HepG2 (cell line): ENCODE measurements around the gene ACSM2A. TPM values are rescaled to one million over a fixed set of nuclear protein-coding genes. Genes with fewer than 3 reads are reported as not detected.
A peak's percentile ranks its signal among the peaks of the same experiment; 100 is the strongest.

Experiments
- ARID2 ChIP-seq: sonication (generic); formaldehyde crosslinking; IDR thresholded peaks from 2 replicates; pipeline ENCODE4 v1.8.1; 2022; ENCODE audit warnings: mild to moderate bottlenecking, missing genetic modification reagents, borderline replicate concordance
- ATF4 ChIP-seq, 2 experiments: fragments of 450-650 bp in 1 of 2; sonication (generic) in 1 of 2; formaldehyde crosslinking; IDR thresholded peaks; 2 replicates each; pipeline versions ENCODE4 v1.5.0 to v1.8.0; 2020 to 2022; ENCODE audit warnings: mild to moderate bottlenecking in 1 of 2, missing genetic modification reagents in 1 of 2
- ATF7-NPFF ChIP-seq: sonication (generic); formaldehyde crosslinking; IDR thresholded peaks from 2 replicates; pipeline ENCODE4 v1.8.1; 2023; ENCODE audit warnings: mild to moderate bottlenecking, low read depth, missing genetic modification reagents, moderate library complexity
- CSRNP1 ChIP-seq: sonication (generic); formaldehyde crosslinking; IDR thresholded peaks from 2 replicates; pipeline ENCODE4 v1.8.1; 2023; ENCODE audit warnings: mild to moderate bottlenecking, missing genetic modification reagents
- HDAC1 ChIP-seq: sonication (generic); formaldehyde crosslinking; IDR thresholded peaks from 2 replicates; pipeline ENCODE4 v1.5.1; 2020; ENCODE audit warnings: mild to moderate bottlenecking, missing genetic modification reagents
- KAT8 ChIP-seq: IDR thresholded peaks from 2 replicates; pipeline ENCODE4 v1.6.1; 2016; ENCODE audit warnings: missing genetic modification reagents, missing compliant biosample characterization
- SOX13 ChIP-seq, 3 experiments: fragments of 450-650 bp in 1 of 3; sonication (generic) in 1 of 3; formaldehyde crosslinking in 1 of 3; IDR thresholded peaks in 2 of 3; conservative IDR thresholded peaks in 1 of 3; 2 replicates each; pipeline versions ENCODE4 v1.5.0 to v1.6.1; 2016 to 2020; ENCODE audit warnings: antibody characterized with exemption in 1 of 3, mild to moderate bottlenecking in 1 of 3, missing compliant biosample characterization in 1 of 3, missing genetic modification reagents in 1 of 3, moderate library complexity in 1 of 3
- TFE3 ChIP-seq: IDR thresholded peaks from 2 replicates; pipeline ENCODE4 v1.6.1; 2016
- ZBTB1 ChIP-seq: sonication (generic); formaldehyde crosslinking; IDR thresholded peaks from 2 replicates; pipeline ENCODE4 v1.4.0; 2020; ENCODE audit warnings: missing genetic modification reagents, borderline replicate concordance
- ZBTB33 ChIP-seq: sonication (generic); formaldehyde crosslinking; IDR thresholded peaks from 2 replicates; pipeline ENCODE4 v1.4.0; 2020; ENCODE audit warnings: missing genetic modification reagents
- ZFP36L1 ChIP-seq: sonication (generic); formaldehyde crosslinking; IDR thresholded peaks from 2 replicates; pipeline ENCODE4 v1.8.0; 2022; ENCODE audit warnings: mild to moderate bottlenecking, missing genetic modification reagents, moderate library complexity
- ZGPAT ChIP-seq: IDR thresholded peaks from 2 replicates; pipeline ENCODE4 v1.6.1; 2016; ENCODE audit warnings: mild to moderate bottlenecking
- ZNF124 ChIP-seq: sonication (generic); formaldehyde crosslinking; IDR thresholded peaks from 2 replicates; pipeline ENCODE4 v1.4.0; 2020; ENCODE audit warnings: missing genetic modification reagents
- ZNF274 ChIP-seq: sonication (generic); formaldehyde crosslinking; IDR thresholded peaks from 2 replicates; pipeline ENCODE4 v1.5.1; 2020; ENCODE audit warnings: mild to moderate bottlenecking, missing genetic modification reagents
- ZNF275 ChIP-seq: sonication (generic); formaldehyde crosslinking; IDR thresholded peaks from 2 replicates; pipeline ENCODE4 v1.8.0; 2022; ENCODE audit warnings: missing genetic modification reagents, mild to moderate bottlenecking, inconsistent platforms, borderline replicate concordance
- ZNF558 ChIP-seq: sonication (generic); formaldehyde crosslinking; IDR thresholded peaks from 2 replicates; pipeline ENCODE4 v1.9.0; 2022; ENCODE audit warnings: mild to moderate bottlenecking, missing genetic modification reagents, borderline replicate concordance
- ZNF703 ChIP-seq: sonication (generic); formaldehyde crosslinking; IDR thresholded peaks from 2 replicates; pipeline ENCODE4 v1.5.1; 2020; ENCODE audit warnings: missing genetic modification reagents, mild to moderate bottlenecking, moderate library complexity, borderline replicate concordance
- ZNF879 ChIP-seq: sonication (generic); formaldehyde crosslinking; IDR thresholded peaks from 2 replicates; pipeline ENCODE4 v1.8.1; 2023; ENCODE audit warnings: missing genetic modification reagents
- ZSCAN25 ChIP-seq: sonication (generic); formaldehyde crosslinking; IDR thresholded peaks from 2 replicates; pipeline ENCODE4 v1.8.0; 2022; ENCODE audit warnings: mild to moderate bottlenecking, missing genetic modification reagents
- polyA plus RNA-seq, 8 experiments: library from polyadenylated mRNA; depleted of rRNA in 3 of 8; stranded (reverse) in 7 of 8; unstranded in 1 of 8; fragments of >200 nt; fragmentation: Illumina TruSeq in 4 of 8; extraction: Trizol in 4 of 8; gene quantifications; 2 replicates each; pipeline versions ENCODE4 v1.2.1 to v1.2.3, GENCODE V29; 2011 to 2016; ENCODE audit warnings: low read depth in 4 of 8, missing spikeins in 1 of 8, mixed read lengths in 1 of 8; ENCODE audit not compliant: insufficient read depth in 1 of 8
- total RNA-seq, 5 experiments: library from RNA; depleted of rRNA; stranded (reverse); fragments of >200 nt; fragmentation: Illumina TruSeq; extraction: Trizol; gene quantifications; 2 replicates each; pipeline ENCODE4 v1.2.3, GENCODE V29; 2016; ENCODE audit warnings: low read depth in 1 of 5

ACSM2A gene
- total and polyA plus RNA-seq, 2 of the 13 experiments (the other 11 are each of a cell fraction or from before 2014, with no cell fraction given): 11.4 to 16.3 TPM

GRCh38 chr16:20424129-20424866 lies 27.0 kb upstream of the ACSM2A start (continued):
- TF ChIP-seq CSRNP1 (no peak), ZNF124 (CRISPR knock-in tag) (no peak; the same call in 1 of the 2 replicates), ZBTB1 (no peak), ZNF558 (CRISPR knock-in tag) (peak; percentile 60; the same call in 1 of the 2 replicates), TFE3 (CRISPR knock-in tag) (peak; percentile 99), HDAC1 (CRISPR knock-in tag) (peak; percentile 82), ATF7-NPFF (CRISPR knock-in tag) (no peak), ZNF274 (CRISPR knock-in tag) (peak; percentile 40; the same call in 1 of the 2 replicates), ZSCAN25 (CRISPR knock-in tag) (peak; percentile 52; the same call in 1 of the 2 replicates), KAT8 (peak; percentile 55; the same call in 1 of the 2 replicates), ZNF275 (CRISPR knock-in tag) (no peak), ZGPAT (CRISPR knock-in tag) (peak; percentile 86; the same call in 1 of the 2 replicates), ZNF879 (no peak), ATF4 (CRISPR knock-in tag; IDR thresholded peaks at IDR 0.05) (no peak; a peak in 1 of 4 replicates), ZFP36L1 (CRISPR knock-in tag) (peak; percentile 61), ZBTB33 (no peak), ZNF703 (CRISPR knock-in tag) (no peak), ARID2 (no peak), SOX13 (IDR thresholded peaks at IDR 0.05) (peak; percentile 46; the same call in 1 of the 2 replicates), SOX13 (CRISPR knock-in tag; conservative IDR thresholded peaks at IDR 0.05 in 1 of 2, IDR thresholded peaks at IDR 0.05 in 1 of 2) (peak in 1 of 2 experiments; percentile 83; a peak in 2 of 4 replicates)
